Measurements from ENCODE around the gene RCL1. TPM values are rescaled to one million over a fixed set of nuclear protein-coding genes. Genes with fewer than 3 reads are reported as not detected.

Gene RCL1
- total and polyA plus RNA-seq, 2 of the 13 experiments (the other 11 are each of a cell fraction or from before 2014, with no cell fraction given), result 22.3 to 31.6 TPM

GRCh38 chr9:4792572-4793458 lies at the start of gene RCL1 (continued):
- TF ChIP-seq ZNF782 (CRISPR knock-in tag; IDR thresholded peaks at IDR 0.05; ENCODE audit: borderline replicate concordance), result no peak
- no peak for TF ChIP-seq SOX6 (IDR thresholded peaks at IDR 0.05)
- no peak; the same call in 1 of the 2 replicates for TF ChIP-seq SOX6 (CRISPR knock-in tag; IDR thresholded peaks at IDR 0.05)
- no peak for TF ChIP-seq MTF1 (CRISPR knock-in tag; IDR thresholded peaks at IDR 0.05)
- no peak for TF ChIP-seq ZNF446 (CRISPR knock-in tag; IDR thresholded peaks at IDR 0.05)
- TF ChIP-seq ARID2 (CRISPR knock-in tag; IDR thresholded peaks at IDR 0.05; ENCODE audit: borderline replicate concordance), result no peak
- TF ChIP-seq CENPX (CRISPR knock-in tag; IDR thresholded peaks at IDR 0.05), result no peak
- TF ChIP-seq PAWR (CRISPR knock-in tag; IDR thresholded peaks at IDR 0.05; ENCODE audit: borderline replicate concordance), result no peak
- TF ChIP-seq CEBPZ (IDR thresholded peaks at IDR 0.05; ENCODE audit: low read length), result no peak
- no peak for TF ChIP-seq XBP1 (CRISPR knock-in tag; IDR thresholded peaks at IDR 0.05)
- peak; percentile 97 for TF ChIP-seq NR2C2 (CRISPR knock-in tag; IDR thresholded peaks at IDR 0.05; ENCODE audit: borderline replicate concordance)
- no peak; the same call in 1 of the 2 replicates for TF ChIP-seq ZNF703 (CRISPR knock-in tag; IDR thresholded peaks at IDR 0.05; ENCODE audit: borderline replicate concordance)
- TF ChIP-seq CCAR2 (optimal IDR thresholded peaks at IDR 0.05; ENCODE audit: low read depth, low read length), result no peak
- no peak for TF ChIP-seq ATAD3A (CRISPR knock-in tag; IDR thresholded peaks at IDR 0.05)
- no peak for TF ChIP-seq GRHL1 (CRISPR knock-in tag; conservative IDR thresholded peaks at IDR 0.05)
- TF ChIP-seq RBAK (CRISPR knock-in tag; IDR thresholded peaks at IDR 0.05), result no peak
- no peak for TF ChIP-seq PRDM4 (CRISPR knock-in tag; IDR thresholded peaks at IDR 0.05; ENCODE audit: borderline replicate concordance)
- TF ChIP-seq CEBPG (CRISPR knock-in tag; IDR thresholded peaks at IDR 0.05), result no peak
- no peak for TF ChIP-seq SCMH1 (CRISPR knock-in tag; IDR thresholded peaks at IDR 0.05; ENCODE audit: borderline replicate concordance)
- TF ChIP-seq AGO2 (optimal IDR thresholded peaks at IDR 0.05; ENCODE audit: low read depth, low read length), result peak; percentile 84
- TF ChIP-seq NAIF1 (CRISPR knock-in tag; IDR thresholded peaks at IDR 0.05; ENCODE audit: borderline replicate concordance), result 0 out of 2 replicates have a peak, but pooled peaks have one; percentile 14
- TF ChIP-seq KAT2B (IDR thresholded peaks at IDR 0.05; ENCODE audit: borderline replicate concordance, low read depth, low read length), result no peak
- TF ChIP-seq ZFP82 (CRISPR knock-in tag; IDR thresholded peaks at IDR 0.05; ENCODE audit: borderline replicate concordance), result peak; percentile 84; the same call in 1 of the 2 replicates

Measured in HepG2 (cell line).